Stimulated activated CD4-positive, alpha-beta T cell treated with anti-CD3 and anti-CD28 coated beads, Interleukin-12 subunit alpha, Interleukin-12 subunit beta, amount 100 ng/mL, for 48 hours (primary cell): ENCODE measurements around the gene TMC6.
"Not testable (repeated sequence)": the region's sequence is repeated elsewhere in the genome, so short reads cannot be mapped to it uniquely, and the experiment has no call there.

Source experiments
- DNase-seq, 3 donors: peaks; one replicate each; pipeline ENCODE4 v3.0.0-alpha.2; 2020; ENCODE audit warnings: low read depth in 2 of 3, low spot score in 1 of 3

Gene TMC6

GRCh38 chr17:78111016-78111726 lies 17.4 kb downstream of the TMC6 start:
- no peak for DNase-seq

GRCh38 chr17:78110363-78111015 lies 18.1 kb downstream of the TMC6 start:
- DNase-seq: no peak

- DNase-seq: no peak
Observed at GRCh38 chr17:78109489-78109761, 19.1 kb downstream of the TMC6 start.

DNA sequence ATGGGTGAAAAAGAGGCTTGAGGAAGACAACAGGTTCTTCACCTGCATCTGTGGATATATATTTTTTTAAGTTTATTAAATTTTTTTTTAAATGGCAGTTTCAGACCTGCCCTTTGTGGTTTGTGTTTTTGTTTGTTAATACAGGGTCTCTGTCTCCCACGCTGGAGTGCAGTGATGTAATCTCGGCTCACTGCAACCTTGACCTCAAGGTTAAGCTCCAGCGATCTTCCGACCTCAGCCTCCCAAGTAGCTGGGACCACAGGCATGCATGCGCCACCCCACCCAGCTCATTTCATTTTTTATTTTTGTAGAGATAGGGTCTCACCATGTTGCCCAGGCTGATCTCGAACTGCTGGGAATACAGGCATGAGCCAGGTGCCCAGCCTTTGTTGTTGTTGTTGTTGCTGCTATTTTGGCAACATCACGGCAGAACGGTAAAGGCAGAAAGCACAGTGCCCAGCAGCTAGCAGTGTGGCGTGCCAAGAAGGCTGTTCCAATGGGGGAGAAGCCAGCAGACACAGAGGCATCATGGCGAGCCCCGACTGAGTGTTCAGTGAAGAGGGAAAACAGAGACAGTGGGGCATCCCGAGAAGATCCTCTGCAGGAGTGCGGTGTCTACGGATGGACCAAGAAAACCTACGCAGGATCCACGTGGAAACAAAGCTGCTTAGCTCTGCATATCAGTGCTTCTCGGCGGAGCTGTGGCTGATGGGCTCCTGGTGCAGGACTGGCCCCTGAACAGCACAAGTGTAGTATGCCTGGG lies 19.6 kb downstream of the TMC6 start:
- no peak for DNase-seq

DNA sequence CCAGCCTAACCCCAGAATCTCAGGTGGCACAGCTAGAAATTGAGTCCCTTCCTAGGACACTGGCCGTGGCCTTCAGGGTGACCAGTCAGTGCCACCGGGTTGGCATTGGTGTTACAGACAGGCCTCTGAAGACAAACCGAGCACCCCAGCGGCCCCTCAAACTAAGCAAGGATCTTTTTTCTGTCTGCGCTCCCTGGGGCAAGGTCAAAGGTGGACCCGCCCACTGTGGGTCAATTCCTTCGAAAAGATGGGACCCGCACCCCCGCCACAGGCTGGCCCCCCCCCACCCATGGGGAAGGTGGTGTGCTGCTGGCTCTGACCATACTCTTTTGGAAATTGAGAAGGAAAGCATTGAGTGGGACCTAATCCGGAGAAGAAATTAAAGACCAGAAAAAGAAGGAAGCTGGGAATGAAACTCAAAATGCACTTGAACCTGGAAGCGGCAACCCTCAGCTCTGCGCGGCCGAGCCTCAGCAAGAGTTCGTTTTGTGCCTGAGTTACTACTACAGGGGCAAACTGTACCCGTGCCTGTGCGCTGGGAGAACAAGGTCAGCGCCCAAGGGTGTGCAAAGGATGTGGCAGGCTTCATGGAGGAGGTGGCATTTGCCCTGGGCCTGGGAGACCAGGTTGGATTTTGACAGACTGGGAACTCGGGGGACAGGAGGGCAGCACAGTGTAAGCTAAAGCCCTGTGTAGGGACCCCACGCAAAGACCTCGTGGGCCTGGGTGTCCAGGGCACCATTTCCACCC lies 20.4 kb downstream of the TMC6 start:
- DNase-seq: no peak

DNA sequence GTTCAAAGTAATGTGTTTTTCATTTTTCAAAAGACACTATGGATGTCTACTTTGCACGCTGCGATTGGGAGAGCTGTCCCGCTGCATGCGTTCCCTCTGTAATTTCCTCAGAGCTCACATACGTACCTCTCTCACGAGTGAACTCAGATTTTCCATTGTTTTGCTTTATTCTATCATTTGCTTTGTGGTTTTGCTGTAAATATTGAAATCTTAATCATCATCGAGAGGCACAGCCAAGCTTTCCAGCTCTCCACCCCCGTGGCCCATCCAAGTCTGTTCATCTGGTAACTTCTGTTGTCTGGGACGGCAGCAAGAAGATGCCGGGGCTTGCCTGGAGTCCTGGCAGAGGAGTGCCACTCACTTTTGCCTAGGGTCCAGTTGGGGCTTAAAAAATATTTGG lies 21.1 kb downstream of the TMC6 start:
- DNase-seq: no peak

GRCh38 chr17:78106211-78106610 lies 22.3 kb downstream of the TMC6 start:
- no peak for DNase-seq

GRCh38 chr17:78105551-78105950 lies 23.0 kb downstream of the TMC6 start:
- no peak for DNase-seq

- DNase-seq: no peak
Observed at GRCh38 chr17:78105101-78105500, 23.5 kb downstream of the TMC6 start.

DNA sequence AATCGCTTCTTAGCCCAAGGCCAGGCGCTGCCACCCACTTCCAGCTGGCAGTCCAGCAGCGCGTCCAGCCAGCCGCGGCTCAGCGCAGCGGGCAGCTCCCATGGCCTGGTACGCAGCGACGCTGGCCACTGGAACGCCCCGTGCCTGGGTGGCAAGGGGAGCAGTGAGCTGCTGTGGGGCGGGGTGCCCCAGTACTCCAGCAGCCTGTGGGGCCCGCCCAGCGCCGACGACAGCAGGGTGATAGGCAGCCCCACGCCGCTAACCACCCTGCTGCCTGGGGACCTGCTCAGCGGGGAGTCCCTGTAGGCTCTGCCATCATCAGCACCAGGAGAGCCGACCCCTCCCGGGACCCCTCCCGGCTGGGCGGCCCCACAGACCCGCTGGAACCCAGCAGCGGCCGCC lies 24.0 kb downstream of the TMC6 start:
- no peak for DNase-seq

GRCh38 chr17:78103311-78103710 lies 25.2 kb downstream of the TMC6 start:
- DNase-seq: no peak

DNA sequence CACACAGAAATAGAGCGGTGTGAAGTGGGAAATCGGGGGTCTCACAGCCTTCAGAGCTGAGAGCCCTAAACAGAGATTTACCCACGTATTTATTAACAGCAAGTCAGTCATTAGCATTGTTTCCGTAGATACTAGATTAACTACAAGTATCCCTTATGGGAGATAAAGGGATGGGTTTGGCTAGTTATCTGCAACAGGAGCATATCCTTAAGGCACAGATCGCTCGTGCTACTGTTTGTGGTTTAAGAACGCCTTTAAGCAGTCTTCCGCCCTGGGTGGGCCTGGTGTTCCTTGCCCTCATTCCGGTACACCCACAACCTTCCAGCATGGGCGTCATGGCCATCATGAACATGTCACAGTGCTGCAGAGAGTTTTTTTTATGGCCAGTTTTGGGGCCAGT lies 27.0 kb downstream of the TMC6 start:
- no peak for DNase-seq

- no peak for DNase-seq
Observed at GRCh38 chr17:78101112-78101511, 27.4 kb downstream of the TMC6 start.

DNA sequence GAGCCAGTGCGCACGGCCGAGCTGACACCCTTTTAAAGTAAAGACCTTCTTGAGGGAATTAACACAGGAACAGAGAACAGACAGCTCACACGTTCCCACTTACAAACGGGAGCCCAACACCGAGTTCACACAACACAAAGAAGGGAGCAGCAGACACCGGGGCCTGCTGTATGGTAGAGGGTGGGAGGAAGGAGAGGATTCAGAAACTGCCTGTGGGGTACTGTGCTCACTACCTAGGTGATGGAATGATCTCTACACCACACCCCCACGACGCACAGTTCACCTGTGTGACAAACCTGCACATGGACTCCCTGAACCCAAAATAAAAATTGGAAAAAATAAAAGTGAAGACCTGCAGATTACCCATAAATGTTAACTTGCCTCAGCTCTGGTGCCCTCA lies 32.5 kb downstream of the TMC6 start:
- no peak for DNase-seq

GRCh38 chr17:78095035-78095434 lies 33.5 kb downstream of the TMC6 start:
- DNase-seq: no peak

- no peak for DNase-seq
Observed at GRCh38 chr17:78092794-78093324, 35.7 kb downstream of the TMC6 start.

GRCh38 chr17:78089576-78090281 lies 38.8 kb downstream of the TMC6 start:
- no peak for DNase-seq

- DNase-seq: no peak
Observed at GRCh38 chr17:78088529-78088928, 40.0 kb downstream of the TMC6 start.

- no peak for DNase-seq
Observed at GRCh38 chr17:78086740-78087139, 41.8 kb downstream of the TMC6 start.

- no peak for DNase-seq
Observed at GRCh38 chr17:78082988-78083387, 45.6 kb downstream of the TMC6 start.

- DNase-seq: not testable (repeated sequence)
Observed at GRCh38 chr17:78082355-78082872, 46.1 kb downstream of the TMC6 start.
